GM18507 (cell line): ENCODE data around the gene SLC24A4.

ENCODE experiments used
- DNase-seq: peaks from one replicate; pipeline ENCODE4 v3.0.0; 2011; ENCODE audit warnings: low read depth; ENCODE audit not compliant: insufficient read length; ENCODE audit errors: extremely low spot score
- FAIRE-seq: peaks from 2 replicates; lab custom pipeline; 2011; peaks lifted over from hg19 to GRCh38; lab: Jason Lieb, UNC

The SLC24A4 gene

DNA sequence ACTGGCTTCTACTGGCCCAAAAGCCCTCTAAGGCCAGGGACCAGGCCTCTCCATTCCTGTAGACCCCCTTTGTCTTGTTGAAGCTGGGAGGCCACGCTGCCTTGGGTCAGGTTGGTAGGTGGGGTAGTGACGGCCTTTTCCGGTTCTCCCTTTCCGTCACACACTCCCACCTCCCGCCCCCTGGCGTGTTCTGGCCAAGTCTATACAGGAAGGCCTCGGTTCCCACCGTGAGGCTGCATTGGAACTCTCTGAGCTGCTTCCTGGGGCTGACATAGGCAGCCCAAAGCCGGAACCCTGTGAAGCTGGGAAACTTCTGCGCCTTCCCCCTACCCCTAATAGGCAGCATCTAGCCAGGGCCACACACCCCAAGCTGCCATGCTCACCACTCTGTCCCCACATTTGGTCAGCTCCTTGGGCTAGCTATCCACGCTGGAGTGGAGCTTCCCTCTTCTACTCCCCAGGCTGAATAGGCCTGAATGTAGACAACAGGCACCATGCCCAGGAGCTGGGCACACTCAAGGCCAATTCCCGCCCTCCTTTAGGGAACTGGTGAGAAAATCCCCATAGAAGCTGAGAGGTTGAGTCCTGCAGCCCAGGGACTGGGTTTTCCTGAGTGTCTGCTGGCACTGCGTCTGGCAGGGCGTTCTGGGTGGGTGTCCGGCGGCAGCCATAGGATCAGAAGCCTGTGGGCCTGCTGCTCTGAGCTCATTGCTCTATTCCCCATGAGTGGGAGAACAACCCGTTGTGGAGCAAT, 226.3 kb downstream of the SLC24A4 start:
- DNase-seq (no peak), FAIRE-seq (no peak)

DNA sequence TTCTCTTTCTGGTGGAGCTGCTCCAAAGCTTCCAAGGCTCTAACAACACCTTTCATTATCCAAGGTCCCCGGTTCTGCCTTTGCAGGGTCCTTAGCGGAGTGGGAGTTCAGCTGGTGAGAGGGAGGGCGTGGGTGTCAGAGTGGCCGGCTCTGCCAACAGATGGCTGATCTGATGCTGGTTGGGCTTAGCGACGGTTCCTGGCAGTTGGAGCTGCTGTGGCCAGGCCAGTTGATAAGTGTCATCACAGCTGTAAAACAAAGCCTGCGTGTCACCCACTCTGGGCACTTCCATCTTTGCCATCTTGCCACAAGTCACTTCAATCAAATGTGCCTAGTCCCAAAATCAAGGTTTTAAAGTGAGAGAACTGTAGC, 226.9 kb downstream of the SLC24A4 start:
- DNase-seq (no peak), FAIRE-seq (no peak)
